Measurements from ENCODE around the gene CDO1. TPM values are rescaled to one million over a fixed set of nuclear protein-coding genes. Genes with fewer than 3 reads are reported as not detected.

The CDO1 gene
- total RNA-seq, 1 donor: 7.0 TPM

GRCh38 chr5:115776989-115777388 lies 39.5 kb downstream of the CDO1 start:
- no peak for DNase-seq (ENCODE audit: low read depth)
- no peak for TF ChIP-seq CTCF (IDR thresholded peaks at IDR 0.05; ENCODE audit: insufficient read depth, low read length)

GRCh38 chr5:115775999-115776398 lies 40.5 kb downstream of the CDO1 start:
- no peak for TF ChIP-seq CTCF (IDR thresholded peaks at IDR 0.05; ENCODE audit: insufficient read depth, low read length)
- no peak overlapping the region for H3K4me3 ChIP-seq (ENCODE audit: low read depth, low read length)
- no peak for DNase-seq (ENCODE audit: low read depth)

More at GRCh38 chr5:115776989-115777388, 39.5 kb downstream of the CDO1 start:
- H3K4me3 ChIP-seq (ENCODE audit: low read depth, low read length): no peak overlapping the region

- DNase-seq (ENCODE audit: low read depth): peak; percentile 30
- no peak for TF ChIP-seq CTCF (IDR thresholded peaks at IDR 0.05; ENCODE audit: insufficient read depth, low read length)
- H3K4me3 ChIP-seq (ENCODE audit: low read depth, low read length): no peak overlapping the region
Measured at GRCh38 chr5:115774684-115775083, 41.8 kb downstream of the CDO1 start.

GRCh38 chr5:115772731-115773475 lies 43.6 kb downstream of the CDO1 start:
- DNase-seq (ENCODE audit: low read depth): no peak
- TF ChIP-seq CTCF (IDR thresholded peaks at IDR 0.05; ENCODE audit: insufficient read depth, low read length): no peak
- no peak overlapping the region for H3K4me3 ChIP-seq (ENCODE audit: low read depth, low read length)

GRCh38 chr5:115770466-115770865 lies 46.0 kb downstream of the CDO1 start:
- TF ChIP-seq CTCF (IDR thresholded peaks at IDR 0.05; ENCODE audit: insufficient read depth, low read length): no peak

GRCh38 chr5:115767424-115767823 lies 49.0 kb downstream of the CDO1 start:
- DNase-seq (ENCODE audit: low read depth): no peak
- H3K4me3 ChIP-seq (ENCODE audit: low read depth, low read length): no peak overlapping the region
- no peak for TF ChIP-seq CTCF (IDR thresholded peaks at IDR 0.05; ENCODE audit: insufficient read depth, low read length)

More at GRCh38 chr5:115770466-115770865, 46.0 kb downstream of the CDO1 start:
- no peak for DNase-seq (ENCODE audit: low read depth)
- H3K4me3 ChIP-seq (ENCODE audit: low read depth, low read length): no peak overlapping the region

GRCh38 chr5:115766608-115767007 lies 49.9 kb downstream of the CDO1 start:
- DNase-seq (ENCODE audit: low read depth): no peak
- H3K4me3 ChIP-seq (ENCODE audit: low read depth, low read length): no peak overlapping the region
- no peak for TF ChIP-seq CTCF (IDR thresholded peaks at IDR 0.05; ENCODE audit: insufficient read depth, low read length)
